HCT116 (cell line): ENCODE results near the gene SLC41A3. TPM values are rescaled to one million over a fixed set of nuclear protein-coding genes. Genes with fewer than 3 reads are reported as not detected.

Experiments used
- ATAC-seq: fragments of 200-7000 bp; cut with Tn5 transposase; 2 replicates; pipeline ENCODE4 v1.9.1; 2020; ENCODE audit warnings: mild to moderate bottlenecking, moderate library complexity
- BruUV-seq: library from RNA; stranded (reverse); fragments of 400-500 nt; replicated peaks from 2 replicates; lab custom pipeline; 2021; lab: Mats Ljungman, UMichigan
- CTCF ChIA-PET: fragments of 300-600 bp; sonication (Branson Sonifier 250); formaldehyde crosslinking; loops from one replicate; lab custom pipeline; 2021; ENCODE audit warnings: antibody characterized with exemption; lab: Charles Lee
- POLR2A ChIA-PET: fragments of 300-600, 350-600 bp; sonication (Branson Sonifier 250); formaldehyde crosslinking; loops from one replicate; lab custom pipeline; 2021; ENCODE audit warnings: antibody characterized with exemption; lab: Charles Lee
- RAD21 ChIA-PET, 2 experiments: fragments of 300-600 bp; sonication (Branson Sonifier 250); formaldehyde crosslinking; loops; one replicate each; lab custom pipeline; 2023; ENCODE audit warnings: low total read pairs in 2 of 2; ENCODE audit not compliant: uncharacterized antibody in 2 of 2, unreplicated experiment in 2 of 2, low non-redundant PET in 1 of 2; lab: Charles Lee
- DNase-seq: peaks from one replicate; pipeline ENCODE4 v3.0.0-alpha.2; 2010; ENCODE audit warnings: low read depth, low spot score
- H2AFZ ChIP-seq: fragments of 200-600 bp; shearing (Covaris generic), sonication (generic); 2 replicates; pipeline ENCODE4 v1.6.1; 2017; ENCODE audit warnings: low read depth, mixed run types, mixed read lengths, antibody characterized with exemption, low read length; ENCODE audit not compliant: poor library complexity, severe bottlenecking
- H3K27ac ChIP-seq: 2 replicates; pipeline ENCODE4 v1.5.1; 2012; ENCODE audit warnings: low read depth, low read length
- H3K27me3 ChIP-seq: fragments of 200-600 bp; sonication (generic); 2 replicates; pipeline ENCODE4 v1.6.1; 2016; ENCODE audit warnings: mixed run types, low read length, mixed read lengths; ENCODE audit not compliant: insufficient read depth
- H3K36me3 ChIP-seq, 2 experiments: fragments of 200-500 bp in 1 of 2; fragments of 200-600 bp in 1 of 2; sonication (Bioruptor generic) in 1 of 2; sonication (generic) in 1 of 2; 2 replicates each; pipeline versions ENCODE4 v1.5.1 to v1.6.1; 2014 to 2016; ENCODE audit warnings: low read length in 2 of 2, inconsistent platforms in 1 of 2, mixed read lengths in 1 of 2, mixed run types in 1 of 2; ENCODE audit not compliant: insufficient read depth in 2 of 2, control insufficient read depth in 1 of 2
- H3K4me1 ChIP-seq, 2 experiments: fragments of 200-600 bp in 1 of 2; sonication (generic) in 1 of 2; 2 replicates each; pipeline versions ENCODE4 v1.5.1 to v1.6.1; 2012 to 2017; ENCODE audit warnings: low read length in 2 of 2, inconsistent platforms in 1 of 2, mild to moderate bottlenecking in 1 of 2, mixed read lengths in 1 of 2, mixed run types in 1 of 2, moderate library complexity in 1 of 2; ENCODE audit not compliant: insufficient read depth in 2 of 2, control insufficient read depth in 1 of 2
- H3K4me2 ChIP-seq: fragments of 200-600 bp; sonication (generic); 2 replicates; pipeline ENCODE4 v1.6.1; 2017; ENCODE audit warnings: mixed run types, low read length, mixed read lengths
- H3K4me3 ChIP-seq, 2 experiments: fragments of 200-600 bp in 1 of 2; sonication (generic) in 1 of 2; replicated peaks in 1 of 2; 2 replicates each; pipeline ENCODE4 v1.5.1; 2011 to 2016; ENCODE audit warnings: low read length in 2 of 2, control low read depth in 1 of 2, low read depth in 1 of 2, mild to moderate bottlenecking in 1 of 2, mixed read lengths in 1 of 2, mixed run types in 1 of 2
- H3K79me2 ChIP-seq: fragments of 200-600 bp; sonication (generic); 2 replicates; pipeline ENCODE4 v1.6.1; 2017; ENCODE audit warnings: mild to moderate bottlenecking, mixed run types, low read length, moderate library complexity, mixed read lengths; ENCODE audit not compliant: insufficient read depth
- H3K9ac ChIP-seq: fragments of 200-600 bp; sonication (generic); 2 replicates; pipeline ENCODE4 v1.6.1; 2016; ENCODE audit warnings: low read length, mixed read lengths
- H3K9me2 ChIP-seq: fragments of 200-600 bp; sonication (generic), shearing (Covaris generic); 2 replicates; pipeline ENCODE4 v1.6.1; 2017; ENCODE audit warnings: mixed run types, mild to moderate bottlenecking, moderate library complexity; ENCODE audit not compliant: insufficient read depth
- H3K9me3 ChIP-seq, 2 experiments: fragments of 200-500 bp in 1 of 2; fragments of 200-600 bp in 1 of 2; sonication (Bioruptor generic) in 1 of 2; sonication (generic) in 1 of 2; 2 replicates each; pipeline ENCODE4 v1.6.1; 2014 to 2017; ENCODE audit warnings: low read length in 2 of 2, mixed read lengths in 2 of 2, inconsistent platforms in 1 of 2, low read depth in 1 of 2, mild to moderate bottlenecking in 1 of 2, mixed run types in 1 of 2, moderate library complexity in 1 of 2; ENCODE audit not compliant: control insufficient read depth in 1 of 2, insufficient read depth in 1 of 2
- H4K20me1 ChIP-seq: fragments of 200-600 bp; sonication (generic), shearing (Covaris generic); 2 replicates; pipeline ENCODE4 v1.6.1; 2017; ENCODE audit warnings: mixed run types, mild to moderate bottlenecking, moderate library complexity; ENCODE audit not compliant: insufficient read depth
- CEBPB ChIP-seq: IDR thresholded peaks from 2 replicates; pipeline ENCODE4 v1.6.1; 2012; ENCODE audit warnings: low read depth
- CTCF ChIP-seq, 3 experiments: fragments of 200-600 bp in 1 of 3; sonication (generic) in 1 of 3; IDR thresholded peaks in 2 of 3; conservative IDR thresholded peaks in 1 of 3; 2 replicates each; pipeline ENCODE4 v1.5.1; 2012 to 2017; ENCODE audit warnings: low read depth in 2 of 3, low read length in 2 of 3, antibody characterized with exemption in 1 of 3, borderline replicate concordance in 1 of 3, control low read depth in 1 of 3, mild to moderate bottlenecking in 1 of 3, mixed read lengths in 1 of 3, mixed run types in 1 of 3, moderate library complexity in 1 of 3; ENCODE audit not compliant: insufficient read depth in 1 of 3
- ELF1 ChIP-seq: IDR thresholded peaks from 2 replicates; pipeline ENCODE4 v1.6.1; 2012; ENCODE audit warnings: low read depth, borderline replicate concordance
- EZH2phosphoT487 ChIP-seq: fragments of 200-600 bp; IDR thresholded peaks from 2 replicates; pipeline ENCODE4 v1.6.1; 2018; ENCODE audit warnings: antibody characterized with exemption, borderline replicate concordance
- FOSL1 ChIP-seq: IDR thresholded peaks from 2 replicates; pipeline ENCODE4 v1.6.1; 2012; ENCODE audit warnings: low read depth
- JUND ChIP-seq: IDR thresholded peaks from 2 replicates; pipeline ENCODE4 v1.6.1; 2012
- POLR2A ChIP-seq: IDR thresholded peaks from 2 replicates; pipeline ENCODE4 v1.7.0; 2011; ENCODE audit warnings: borderline replicate concordance; ENCODE audit not compliant: insufficient read depth, insufficient read length; ENCODE audit errors: extremely low read depth
- POLR2AphosphoS5 ChIP-seq: IDR thresholded peaks from 2 replicates; pipeline ENCODE4 v1.6.1; 2011; ENCODE audit warnings: mild to moderate bottlenecking, low read depth, low read length, moderate library complexity
- RAD21 ChIP-seq: IDR thresholded peaks from 2 replicates; pipeline ENCODE4 v1.6.1; 2012; ENCODE audit warnings: low read depth, mild to moderate bottlenecking
- SIN3A ChIP-seq: IDR thresholded peaks from 2 replicates; pipeline ENCODE4 v1.6.1; 2012; ENCODE audit warnings: low read depth
- SP1 ChIP-seq: IDR thresholded peaks from 2 replicates; pipeline ENCODE4 v1.6.1; 2012; ENCODE audit warnings: low read depth
- SRF ChIP-seq: IDR thresholded peaks from 2 replicates; pipeline ENCODE4 v1.6.1; 2012; ENCODE audit warnings: low read depth
- YY1 ChIP-seq: IDR thresholded peaks from 2 replicates; pipeline ENCODE4 v1.6.1; 2011; ENCODE audit warnings: low read length, low read depth, moderate library complexity, mild to moderate bottlenecking; ENCODE audit not compliant: insufficient replicate concordance; ENCODE audit errors: extremely low read depth
- ZBTB33 ChIP-seq: IDR thresholded peaks from 2 replicates; pipeline ENCODE4 v1.6.1; 2011; ENCODE audit warnings: mild to moderate bottlenecking, low read length, moderate library complexity; ENCODE audit not compliant: insufficient replicate concordance; ENCODE audit errors: extremely low read depth
- intact Hi-C: fragments of 100-400 bp; cut with micrococcal nuclease; formaldehyde crosslinking; loops from 2 replicates; pipeline ENCODE4 v1.10.0; 2022
- total RNA-seq: library from RNA; stranded (reverse); gene quantifications from one replicate; pipeline ENCODE4 v1.2.1, GENCODE V29; 2021; ENCODE audit not compliant: unreplicated experiment

The SLC41A3 gene
- total RNA-seq, 1 experiment from 2014 or later: 45.9 TPM

DNA sequence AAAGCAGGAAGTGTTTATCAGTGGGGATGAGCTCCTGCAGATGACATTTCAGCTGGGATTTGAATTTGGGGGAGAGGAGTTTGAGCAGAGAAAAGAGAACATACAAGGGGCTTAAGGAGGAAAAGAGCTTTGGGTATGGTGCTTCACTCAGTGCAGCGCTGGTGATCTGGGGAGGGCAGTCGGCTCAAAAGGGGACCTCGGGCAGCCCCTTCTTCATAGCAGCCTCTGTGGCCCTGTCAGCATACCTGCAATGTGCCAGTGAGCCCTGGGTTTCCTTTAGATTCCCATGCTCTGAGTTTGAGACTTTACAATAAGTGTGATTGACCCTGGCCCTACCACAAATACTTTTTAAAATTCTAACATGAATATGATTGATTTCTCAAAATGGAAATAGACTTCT is 74.7 kb downstream of the SLC41A3 start:
- no peak overlapping the region for H3K4me2 ChIP-seq
- CTCF ChIA-PET: no interaction called here
- no peaks in the 10 kb centered on the region for H3K9me3 ChIP-seq
- no peaks in the 10 kb centered on the region for H3K36me3 ChIP-seq
- no peaks in the 10 kb centered on the region for H3K9me2 ChIP-seq
- no peak overlapping the region for H3K4me3 ChIP-seq
- no peak overlapping the region for H2AFZ ChIP-seq
- no TSS peak for BruUV-seq
- no peak overlapping the region for H3K9ac ChIP-seq
- intact Hi-C loops: no loop called here
- RAD21 ChIA-PET: no interaction called here
- H3K27ac ChIP-seq: no peak overlapping the region
- ATAC-seq (no peak), DNase-seq (no peak)
- H3K27me3 ChIP-seq: no peaks in the 10 kb centered on the region
- H4K20me1 ChIP-seq: no peaks in the 10 kb centered on the region
- no peaks in the 10 kb centered on the region for H3K79me2 ChIP-seq
- no peaks in the 10 kb centered on the region for H3K4me1 ChIP-seq
- POLR2A ChIA-PET: no interaction called here
- TF ChIP-seq EZH2phosphoT487 (no peak), FOSL1 (no peak), SIN3A (no peak), POLR2AphosphoS5 (no peak), RAD21 (no peak), CEBPB (no peak), ZBTB33 (no peak), JUND (no peak), YY1 (no peak), POLR2A (no peak), SRF (no peak), CTCF (IDR thresholded peaks at IDR 0.05 in 2 of 3, conservative IDR thresholded peaks at IDR 0.05 in 1 of 3; ENCODE audit: borderline replicate concordance in 1 of 3, insufficient read depth in 1 of 3, low read depth in 2 of 3, low read length in 2 of 3) (no peak), SP1 (no peak), ELF1 (no peak)
